A549 (cell line): ENCODE data around the gene MINDY4. TPM values are rescaled to one million over a fixed set of nuclear protein-coding genes. Genes with fewer than 3 reads are reported as not detected.

Experiments used
- ATAC-seq, 2 experiments: fragments of 200-7000 bp in 1 of 2; fragments of >200 bp in 1 of 2; cut with Nextera tagmentation in 1 of 2; cut with Tn5 transposase in 1 of 2; 3 replicates each; pipeline versions ENCODE4 v1.8.0 to v1.9.1; 2018 to 2020; ENCODE audit warnings: mild to moderate bottlenecking in 1 of 2, moderate library complexity in 1 of 2
- CTCF ChIA-PET: fragments of 300-600 bp; sonication (Branson Sonifier 250); formaldehyde crosslinking; extraction: SDS; loops from one replicate; lab custom pipeline; 2021; ENCODE audit warnings: antibody characterized with exemption, inconsistent platforms; lab: Yijun Ruan, JAX
- POLR2A ChIA-PET: fragments of 350-600 bp; formaldehyde crosslinking; extraction: SDS; loops from one replicate; lab custom pipeline; 2021; ENCODE audit warnings: antibody characterized with exemption, inconsistent platforms; lab: Yijun Ruan, JAX
- DNase-seq, 2 experiments: peaks; one replicate each; pipeline versions ENCODE4 v3.0.0 to v3.0.0-alpha.2; 2011 to 2016; ENCODE audit warnings: low read depth in 1 of 2, low spot score in 1 of 2
- FAIRE-seq: peaks from 2 replicates; lab custom pipeline; 2011; peaks lifted over from hg19 to GRCh38; lab: Jason Lieb, UNC
- H3K27ac ChIP-seq, 2 experiments: fragments of >200 bp; sonication (Bioruptor Twin); formaldehyde crosslinking; 3 replicates each; pipeline ENCODE4 v1.5.1; 2016 to 2017
- H3K4me1 ChIP-seq: fragments of >200 bp; sonication (Bioruptor Twin); formaldehyde crosslinking; 3 replicates; pipeline ENCODE4 v1.6.1; 2016
- H3K4me2 ChIP-seq: fragments of >200 bp; sonication (Bioruptor Twin); formaldehyde crosslinking; 3 replicates; pipeline ENCODE4 v1.6.1; 2016
- H3K4me3 ChIP-seq: fragments of >200 bp; sonication (Bioruptor Twin); formaldehyde crosslinking; 3 replicates; pipeline ENCODE4 v1.5.1; 2016
- H3K9me3 ChIP-seq: fragments of >200 bp; sonication (Bioruptor Twin); formaldehyde crosslinking; 3 replicates; pipeline ENCODE4 v1.6.1; 2016
- BHLHE40 ChIP-seq: IDR thresholded peaks from 2 replicates; pipeline ENCODE4 v1.6.1; 2012; ENCODE audit warnings: low read depth, low read length, inconsistent platforms
- CBX8 ChIP-seq: fragments of 200-600 bp; sonication (generic); IDR thresholded peaks from 2 replicates; pipeline ENCODE4 v1.6.1; 2016
- CEBPB ChIP-seq, 2 experiments: fragments of >200 bp in 1 of 2; sonication (Bioruptor Twin) in 1 of 2; formaldehyde crosslinking in 1 of 2; IDR thresholded peaks; 2 replicates each; pipeline ENCODE4 v1.6.1; 2012 to 2016
- CHD4 ChIP-seq: fragments of 200-600 bp; sonication (generic); IDR thresholded peaks from 2 replicates; pipeline ENCODE4 v1.6.1; 2016; ENCODE audit warnings: antibody characterized with exemption, mild to moderate bottlenecking, borderline replicate concordance
- EP300 ChIP-seq, 2 experiments: fragments of >200 bp; sonication (Bioruptor Twin); formaldehyde crosslinking; IDR thresholded peaks; 2 replicates in 1 of 2; 3 replicates in 1 of 2; pipeline ENCODE4 v1.6.1; 2016 to 2017
- GATA3 ChIP-seq: IDR thresholded peaks from 2 replicates; pipeline ENCODE4 v1.6.1; 2012; ENCODE audit warnings: borderline replicate concordance
- HES2 ChIP-seq: fragments of >200 bp; sonication (Bioruptor Twin); formaldehyde crosslinking; IDR thresholded peaks from 2 replicates; pipeline ENCODE4 v1.6.1; 2016
- HEYL ChIP-seq: fragments of 250-450 bp; sonication (Bioruptor Pico); IDR thresholded peaks from 2 replicates; pipeline ENCODE4 v1.8.0; 2021; ENCODE audit warnings: mild to moderate bottlenecking, moderate library complexity
- KDM5A ChIP-seq: fragments of 200-600 bp; sonication (generic); IDR thresholded peaks from 2 replicates; pipeline ENCODE4 v1.6.1; 2016; ENCODE audit warnings: antibody characterized with exemption, mild to moderate bottlenecking
- MAX ChIP-seq: IDR thresholded peaks from 2 replicates; pipeline ENCODE4 v1.6.1; 2012
- NFE2L2 ChIP-seq: fragments of 150-350 bp; conservative IDR thresholded peaks from 2 replicates; pipeline ENCODE4 v1.6.1; 2014; ENCODE audit warnings: low read length
- NPAS2 ChIP-seq: fragments of 250-450 bp; sonication (Bioruptor Pico); IDR thresholded peaks from 2 replicates; pipeline ENCODE4 v1.8.0; 2022; ENCODE audit warnings: mild to moderate bottlenecking, moderate library complexity, borderline replicate concordance
- PHF8 ChIP-seq: fragments of 200-600 bp; sonication (generic); IDR thresholded peaks from 2 replicates; pipeline ENCODE4 v1.6.1; 2016; ENCODE audit warnings: low read depth, mild to moderate bottlenecking, antibody characterized with exemption, moderate library complexity, borderline replicate concordance
- POLR2A ChIP-seq: IDR thresholded peaks from 2 replicates; pipeline ENCODE4 v1.6.1; 2012; ENCODE audit warnings: mild to moderate bottlenecking, low read length
- RARB ChIP-seq: fragments of 250-450 bp; sonication (Bioruptor Pico); IDR thresholded peaks from 2 replicates; pipeline ENCODE4 v1.8.0; 2021; ENCODE audit warnings: mild to moderate bottlenecking, moderate library complexity
- RCOR1 ChIP-seq: fragments of 150-350 bp; IDR thresholded peaks from 2 replicates; pipeline ENCODE4 v1.6.1; 2014; ENCODE audit warnings: antibody characterized with exemption, low read length, low read depth
- SMC3 ChIP-seq: fragments of >200 bp; sonication (Bioruptor Twin); formaldehyde crosslinking; IDR thresholded peaks from 3 replicates; pipeline ENCODE4 v1.6.1; 2018; ENCODE audit warnings: inconsistent platforms
- SREBF2 ChIP-seq: fragments of 450-650 bp; IDR thresholded peaks from 2 replicates; pipeline ENCODE4 v1.6.1; 2014; ENCODE audit warnings: mild to moderate bottlenecking, moderate library complexity
- TP53 ChIP-seq: fragments of 250-450 bp; sonication (Bioruptor Pico); IDR thresholded peaks from 2 replicates; pipeline ENCODE4 v1.5.0; 2021; ENCODE audit warnings: mild to moderate bottlenecking, moderate library complexity
- WGBS: methylation state at CpG from one replicate; pipeline ENCODE4 v1.1.6; 2017; ENCODE audit errors: missing lambda C conversion rate; 5-methylcytosine and 5-hydroxymethylcytosine counted together
- polyA plus RNA-seq, 4 experiments: library from polyadenylated mRNA; depleted of rRNA in 3 of 4; stranded (reverse); fragments of >200 nt; fragmentation: RNase III in 1 of 4; extraction: RNeasy Plus Mini Kit Qiagen cat#74134 plus additional on column Dnase treatment in 1 of 4; gene quantifications; 2 replicates in 3 of 4; 3 replicates in 1 of 4; pipeline ENCODE4 v1.2.3, GENCODE V29; 2011 to 2017
- TF ChIP-seq, protein P1 (sequence below): fragments of >200 bp; sonication (Bioruptor Twin); formaldehyde crosslinking; IDR thresholded peaks from 3 replicates; pipeline ENCODE4 v1.5.1; 2016
- TF ChIP-seq, protein P2 (sequence below): fragments of >200 bp; sonication (Bioruptor Twin); formaldehyde crosslinking; IDR thresholded peaks from 3 replicates; pipeline ENCODE4 v1.6.1; 2016

The MINDY4 gene
- polyA plus RNA-seq, 2 of the 4 experiments (the other 2 are of a cell fraction) = 1.8 to 3.6 TPM

GRCh38 chr7:30785786-30786185, 14.6 kb downstream of the MINDY4 start:
- no peak overlapping the region for H3K4me2 ChIP-seq
- POLR2A ChIA-PET = no interaction called here
- H3K4me1 ChIP-seq = no peaks in the 10 kb centered on the region
- FAIRE-seq (no peak), ATAC-seq (no peak), DNase-seq (no peak)
- no peak for TF ChIP-seq CEBPB (IDR thresholded peaks at IDR 0.05)
- TF ChIP-seq CBX8 = no peak
- TF ChIP-seq, protein P1, sequence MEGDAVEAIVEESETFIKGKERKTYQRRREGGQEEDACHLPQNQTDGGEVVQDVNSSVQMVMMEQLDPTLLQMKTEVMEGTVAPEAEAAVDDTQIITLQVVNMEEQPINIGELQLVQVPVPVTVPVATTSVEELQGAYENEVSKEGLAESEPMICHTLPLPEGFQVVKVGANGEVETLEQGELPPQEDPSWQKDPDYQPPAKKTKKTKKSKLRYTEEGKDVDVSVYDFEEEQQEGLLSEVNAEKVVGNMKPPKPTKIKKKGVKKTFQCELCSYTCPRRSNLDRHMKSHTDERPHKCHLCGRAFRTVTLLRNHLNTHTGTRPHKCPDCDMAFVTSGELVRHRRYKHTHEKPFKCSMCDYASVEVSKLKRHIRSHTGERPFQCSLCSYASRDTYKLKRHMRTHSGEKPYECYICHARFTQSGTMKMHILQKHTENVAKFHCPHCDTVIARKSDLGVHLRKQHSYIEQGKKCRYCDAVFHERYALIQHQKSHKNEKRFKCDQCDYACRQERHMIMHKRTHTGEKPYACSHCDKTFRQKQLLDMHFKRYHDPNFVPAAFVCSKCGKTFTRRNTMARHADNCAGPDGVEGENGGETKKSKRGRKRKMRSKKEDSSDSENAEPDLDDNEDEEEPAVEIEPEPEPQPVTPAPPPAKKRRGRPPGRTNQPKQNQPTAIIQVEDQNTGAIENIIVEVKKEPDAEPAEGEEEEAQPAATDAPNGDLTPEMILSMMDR = no peak
- TF ChIP-seq EP300 (IDR thresholded peaks at IDR 0.05) = no peak
- TF ChIP-seq HEYL (CRISPR knock-in tag) = no peak
- TF ChIP-seq, protein P2, sequence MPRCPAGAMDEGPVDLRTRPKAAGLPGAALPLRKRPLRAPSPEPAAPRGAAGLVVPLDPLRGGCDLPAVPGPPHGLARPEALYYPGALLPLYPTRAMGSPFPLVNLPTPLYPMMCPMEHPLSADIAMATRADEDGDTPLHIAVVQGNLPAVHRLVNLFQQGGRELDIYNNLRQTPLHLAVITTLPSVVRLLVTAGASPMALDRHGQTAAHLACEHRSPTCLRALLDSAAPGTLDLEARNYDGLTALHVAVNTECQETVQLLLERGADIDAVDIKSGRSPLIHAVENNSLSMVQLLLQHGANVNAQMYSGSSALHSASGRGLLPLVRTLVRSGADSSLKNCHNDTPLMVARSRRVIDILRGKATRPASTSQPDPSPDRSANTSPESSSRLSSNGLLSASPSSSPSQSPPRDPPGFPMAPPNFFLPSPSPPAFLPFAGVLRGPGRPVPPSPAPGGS = no peak
- TF ChIP-seq SMC3 = no peak
- no peak overlapping the region for H3K4me3 ChIP-seq
- H3K9me3 ChIP-seq = no peaks in the 10 kb centered on the region
- CTCF ChIA-PET = no interaction called here
- no peak overlapping the region for H3K27ac ChIP-seq
- 95% methylated on average over 9 of the region's 9 CpGs for WGBS

- ATAC-seq (no peak), DNase-seq (no peak), FAIRE-seq (no peak)
- H3K4me3 ChIP-seq = no peak overlapping the region
- no peaks in the 10 kb centered on the region for H3K4me1 ChIP-seq
- H3K4me2 ChIP-seq = no peak overlapping the region
- H3K27ac ChIP-seq = no peak overlapping the region
- H3K9me3 ChIP-seq = no peaks in the 10 kb centered on the region
- ChIA-PET CTCF (interaction anchor here (0.6 to 1.9 kb wide), 3 partner anchors 11 to 14 kb away, joined by 3 to 7 read pairs (median 3); no protein-coding TSS in a partner anchor), POLR2A (no interaction called here)
- WGBS = 88% methylated on average over 1 of the region's 1 CpG
- TF ChIP-seq SMC3 = no peak
- no peak for TF ChIP-seq TP53 (CRISPR knock-in tag)
- TF ChIP-seq SREBF2 = no peak
- TF ChIP-seq NPAS2 = no peak
- no peak for TF ChIP-seq HES2
- no peak for TF ChIP-seq GATA3
- TF ChIP-seq POLR2A = no peak
- no peak for TF ChIP-seq NFE2L2
Observed at GRCh38 chr7:30787486-30787885, 16.3 kb downstream of the MINDY4 start.

- FAIRE-seq = no peak
- POLR2A ChIA-PET = no interaction called here
- ATAC-seq = no peak
Observed at GRCh38 chr7:30788640-30789333, 17.6 kb downstream of the MINDY4 start.

GRCh38 chr7:30789334-30789711, 18.1 kb downstream of the MINDY4 start:
- ATAC-seq (no peak), DNase-seq (no peak), FAIRE-seq (no peak)
- no peaks in the 10 kb centered on the region for H3K4me1 ChIP-seq
- H3K9me3 ChIP-seq = no peaks in the 10 kb centered on the region
- TF ChIP-seq RCOR1 (no peak), CHD4 (no peak), KDM5A (no peak), MAX (no peak)
- H3K27ac ChIP-seq = no peak overlapping the region
- POLR2A ChIA-PET = no interaction called here
- H3K4me2 ChIP-seq = no peak overlapping the region
- WGBS = 77% methylated on average over 3 of the region's 3 CpGs
- no peak overlapping the region for H3K4me3 ChIP-seq
- CTCF ChIA-PET = interaction anchor here (1.5 kb wide), 1 partner anchor 16 kb away, joined by 4 read pairs; no protein-coding TSS in a partner anchor

More at GRCh38 chr7:30788640-30789333, 17.6 kb downstream of the MINDY4 start:
- DNase-seq = no peak
- Histone ChIP-seq H3K4me2 (no peak overlapping the region), H3K4me1 (no peaks in the 10 kb centered on the region), H3K4me3 (no peak overlapping the region), H3K9me3 (no peaks in the 10 kb centered on the region), H3K27ac (no peak overlapping the region)
- WGBS = 94% methylated on average over 11 of the region's 11 CpGs
- CTCF ChIA-PET = interaction anchor here (1.5 kb wide), 1 partner anchor 15 kb away, joined by 4 read pairs; no protein-coding TSS in a partner anchor
- TF ChIP-seq BHLHE40 (no peak), RARB (CRISPR knock-in tag) (no peak), PHF8 (no peak)
